Common myeloid progenitor, CD34-positive (primary cell): ENCODE measurements around the gene ATP1A2.
A peak's percentile ranks its signal among the peaks of the same experiment; 100 is the strongest.

ENCODE experiments used
- CTCF ChIA-PET: fragments of 350-600 bp; sonication (Branson Sonifier 250); formaldehyde crosslinking; loops from one replicate; lab custom pipeline; 2021; ENCODE audit warnings: antibody characterized with exemption; lab: Charles Lee
- POLR2A ChIA-PET: fragments of 350-600 bp; sonication (Branson Sonifier 250); formaldehyde crosslinking; loops from one replicate; lab custom pipeline; 2021; ENCODE audit warnings: antibody characterized with exemption; lab: Charles Lee
- DNase-seq, 3 donors: peaks; one replicate each; pipeline versions ENCODE4 v3.0.0 to v3.0.0-alpha.2; 2013
- H3K27ac ChIP-seq, 2 experiments: 1 replicate in 1 of 2; 2 replicates in 1 of 2; pipeline ENCODE4 v1.7.0; 2013; ENCODE audit warnings: inconsistent platforms in 2 of 2, low read length in 2 of 2, mild to moderate bottlenecking in 2 of 2, low read depth in 1 of 2, moderate library complexity in 1 of 2; ENCODE audit not compliant: severe bottlenecking in 2 of 2, insufficient read depth in 1 of 2, poor library complexity in 1 of 2
- H3K27me3 ChIP-seq, 5 experiments: replicated peaks in 2 of 5; 1 replicate in 3 of 5; 2 replicates in 2 of 5; pipeline versions ENCODE4 v1.6.1 to v1.7.0; 2013; ENCODE audit warnings: low read length in 4 of 5, mild to moderate bottlenecking in 2 of 5, moderate library complexity in 2 of 5, inconsistent platforms in 1 of 5; ENCODE audit not compliant: insufficient read depth in 5 of 5, control insufficient read depth in 4 of 5
- H3K36me3 ChIP-seq, 4 experiments: 1 replicate in 2 of 4; 2 replicates in 2 of 4; pipeline versions ENCODE4 v1.6.1 to v1.7.0; 2013; ENCODE audit warnings: low read length in 3 of 4, control low read depth in 1 of 4, mild to moderate bottlenecking in 1 of 4; ENCODE audit not compliant: control insufficient read depth in 4 of 4, insufficient read depth in 4 of 4
- H3K4me1 ChIP-seq, 4 experiments: 1 replicate in 3 of 4; 2 replicates in 1 of 4; pipeline versions ENCODE4 v1.6.1 to v1.7.1; 2013; ENCODE audit warnings: low read length in 3 of 4, mild to moderate bottlenecking in 3 of 4, control low read depth in 1 of 4, inconsistent platforms in 1 of 4, moderate library complexity in 1 of 4; ENCODE audit not compliant: control insufficient read depth in 4 of 4, insufficient read depth in 4 of 4; ENCODE audit errors: control extremely low read depth in 1 of 4
- H3K4me3 ChIP-seq, 7 experiments: 1 replicate in 4 of 7; 2 replicates in 3 of 7; pipeline versions ENCODE4 v1.5.1 to v1.7.0; 2013; ENCODE audit warnings: mild to moderate bottlenecking in 7 of 7, low read length in 6 of 7, moderate library complexity in 6 of 7, inconsistent platforms in 2 of 7, low read depth in 2 of 7, control low read depth in 1 of 7; ENCODE audit not compliant: insufficient read depth in 4 of 7, control insufficient read depth in 1 of 7; ENCODE audit errors: extremely low read depth in 1 of 7
- H3K9me3 ChIP-seq, 5 experiments: 1 replicate in 4 of 5; 2 replicates in 1 of 5; pipeline versions ENCODE4 v1.6.1 to v1.7.1; 2013; ENCODE audit warnings: low read length in 4 of 5, mild to moderate bottlenecking in 2 of 5, inconsistent platforms in 1 of 5, low read depth in 1 of 5, moderate library complexity in 1 of 5; ENCODE audit not compliant: control insufficient read depth in 4 of 5, insufficient read depth in 2 of 5; ENCODE audit errors: control extremely low read depth in 1 of 5
- WGBS: methylation state at CpG from one replicate; pipeline ENCODE4 v1.1.5; 2013; ENCODE audit not compliant: insufficient coverage; 5-methylcytosine and 5-hydroxymethylcytosine counted together

Gene ATP1A2

GRCh38 chr1:160154790-160155189 is 39.2 kb downstream of the ATP1A2 start:
- POLR2A ChIA-PET: no interaction called here
- Histone ChIP-seq H3K4me3 (no peak overlapping the region), H3K27me3 (no peaks in the 10 kb centered on the region), H3K27ac (no peak overlapping the region), H3K9me3 (no peaks in the 10 kb centered on the region), H3K4me1 (peaks cover 0 to 7% (median 0%) of the 10 kb centered on the region in 4 experiments), H3K36me3 (no peaks in the 10 kb centered on the region)
- WGBS: 96% methylated on average over 2 of the region's 3 CpGs
- CTCF ChIA-PET: interaction anchor here (0.9 kb wide), 1 partner anchor 64 kb away, joined by 3 read pairs; no protein-coding TSS in a partner anchor
- no peak for DNase-seq

DNA sequence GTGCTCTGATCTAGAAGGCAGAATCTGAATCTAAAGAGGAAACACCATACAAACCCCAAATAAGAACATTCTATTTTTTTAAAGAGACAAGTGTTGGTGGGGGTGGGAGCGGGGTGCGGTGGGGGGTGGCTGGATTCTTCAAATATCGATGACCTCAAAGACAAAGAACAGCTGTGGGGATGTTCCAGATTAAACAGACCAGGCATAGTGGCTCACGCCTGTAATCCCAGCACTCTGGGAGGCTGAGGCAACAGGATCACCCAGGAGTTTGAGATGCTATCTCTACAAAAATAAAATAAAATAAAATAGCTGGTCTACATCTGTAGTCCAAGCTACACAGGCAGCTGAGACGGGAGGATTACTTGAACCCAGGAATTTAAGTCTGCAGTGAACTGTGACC is 40.8 kb downstream of the ATP1A2 start:
- Histone ChIP-seq H3K9me3 (no peaks in the 10 kb centered on the region), H3K36me3 (no peaks in the 10 kb centered on the region), H3K27me3 (no peaks in the 10 kb centered on the region), H3K4me3 (no peak overlapping the region), H3K4me1 (peaks cover 0 to 7% (median 0%) of the 10 kb centered on the region in 4 experiments), H3K27ac (no peak overlapping the region)
- 90% methylated on average over 2 of the region's 5 CpGs for WGBS
- ChIA-PET POLR2A (interaction anchor here (1.1 kb wide), 1 partner anchor 22 kb away, joined by 3 read pairs; no protein-coding TSS in a partner anchor), CTCF (interaction anchor here (0.6 to 1.5 kb wide), 2 partner anchors 46 to 85 kb away, joined by 3 read pairs; no protein-coding TSS in a partner anchor)
- DNase-seq: no peak

DNA sequence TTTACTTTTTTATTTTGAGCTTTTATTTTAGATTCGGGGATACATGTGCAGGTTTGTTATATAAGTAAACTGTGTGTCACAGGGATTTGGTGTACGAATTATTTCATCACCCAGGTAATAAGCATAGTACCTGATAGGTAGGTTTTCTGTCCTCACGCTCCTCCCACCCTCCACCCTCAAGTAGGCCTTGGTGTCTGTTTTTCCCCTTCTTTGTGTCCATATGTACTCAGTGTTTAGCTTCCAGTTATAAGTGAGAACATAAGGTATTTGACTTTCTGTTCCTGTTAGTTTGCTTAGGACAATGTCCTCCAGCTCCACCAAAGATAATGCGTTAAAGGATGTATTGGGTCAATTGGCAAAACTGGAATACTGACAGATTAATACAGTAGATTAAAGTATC is 41.6 kb downstream of the ATP1A2 start:
- 40% methylated on average over 1 of the region's 4 CpGs for WGBS

GRCh38 chr1:160158031-160158430 is 42.5 kb downstream of the ATP1A2 start:
- Histone ChIP-seq H3K36me3 (no peaks in the 10 kb centered on the region), H3K27ac (no peak overlapping the region), H3K4me3 (no peak overlapping the region), H3K9me3 (no peaks in the 10 kb centered on the region), H3K27me3 (peaks cover 0 to 2% (median 0%) of the 10 kb centered on the region in 5 experiments), H3K4me1 (peaks cover 0 to 2% (median 0%) of the 10 kb centered on the region in 4 experiments)
- CTCF ChIA-PET: interaction anchor here (1.5 kb wide), 1 partner anchor 84 kb away, joined by 3 read pairs; no protein-coding TSS in a partner anchor
- 93% methylated on average over 2 of the region's 3 CpGs for WGBS
- POLR2A ChIA-PET: no interaction called here
- DNase-seq: no peak

More for the DNA sequence above, 41.6 kb downstream of the ATP1A2 start:
- CTCF ChIA-PET: interaction anchor here (0.6 to 1.5 kb wide), 2 partner anchors 45 to 85 kb away, joined by 3 read pairs; no protein-coding TSS in a partner anchor
- H3K27ac ChIP-seq: no peak overlapping the region
- no peaks in the 10 kb centered on the region for H3K36me3 ChIP-seq
- peaks cover 0 to 2% (median 0%) of the 10 kb centered on the region in 5 experiments for H3K27me3 ChIP-seq
- peaks cover 0 to 2% (median 0%) of the 10 kb centered on the region in 4 experiments for H3K4me1 ChIP-seq
- no peaks in the 10 kb centered on the region for H3K9me3 ChIP-seq
- POLR2A ChIA-PET: interaction anchor here (1.1 kb wide), 1 partner anchor 22 kb away, joined by 3 read pairs; no protein-coding TSS in a partner anchor
- H3K4me3 ChIP-seq: no peak overlapping the region
- DNase-seq: no peak

- ChIA-PET POLR2A (no interaction called here), CTCF (no interaction called here)
- Histone ChIP-seq H3K36me3 (no peaks in the 10 kb centered on the region), H3K27me3 (peaks cover 0 to 2% (median 0%) of the 10 kb centered on the region in 5 experiments), H3K4me1 (peaks cover 0 to 6% (median 0%) of the 10 kb centered on the region in 4 experiments), H3K9me3 (no peaks in the 10 kb centered on the region), H3K27ac (no peak overlapping the region), H3K4me3 (no peak overlapping the region)
- 100% methylated on average over 2 of the region's 4 CpGs for WGBS
- DNase-seq: no peak
These were observed 43.0 kb downstream of the ATP1A2 start for GRCh38 chr1:160158534-160158933.

DNA sequence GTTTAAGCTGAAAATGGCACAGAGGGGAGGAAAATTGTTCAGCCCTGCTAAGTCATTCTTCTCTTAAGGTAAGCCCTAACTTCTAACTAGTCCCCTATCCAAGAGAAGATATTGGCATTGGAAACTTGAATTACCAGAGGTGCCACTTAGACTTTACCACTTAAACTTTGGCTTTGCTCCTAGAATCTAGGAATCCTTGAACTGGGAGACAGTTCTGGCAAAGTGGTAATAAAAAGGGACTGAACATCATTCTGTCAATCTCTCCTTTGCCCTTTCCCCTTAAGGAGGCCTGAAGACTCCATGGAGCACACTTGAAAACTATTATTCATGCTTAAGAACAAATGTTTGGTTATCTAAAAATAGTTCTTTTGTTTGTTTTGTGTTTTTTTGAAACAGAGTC is 44.3 kb downstream of the ATP1A2 start:
- no peak for DNase-seq
- CTCF ChIA-PET: interaction anchor here (1.0 to 4.2 kb wide), 3 partner anchors 9 to 92 kb away, joined by 3 to 12 read pairs (median 6); no protein-coding TSS in a partner anchor
- Histone ChIP-seq H3K36me3 (no peaks in the 10 kb centered on the region), H3K9me3 (no peaks in the 10 kb centered on the region), H3K4me3 (no peak overlapping the region), H3K27me3 (peaks cover 0 to 2% (median 0%) of the 10 kb centered on the region in 5 experiments), H3K27ac (no peak overlapping the region), H3K4me1 (peaks cover 0 to 6% (median 0%) of the 10 kb centered on the region in 4 experiments)
- POLR2A ChIA-PET: no interaction called here

DNA sequence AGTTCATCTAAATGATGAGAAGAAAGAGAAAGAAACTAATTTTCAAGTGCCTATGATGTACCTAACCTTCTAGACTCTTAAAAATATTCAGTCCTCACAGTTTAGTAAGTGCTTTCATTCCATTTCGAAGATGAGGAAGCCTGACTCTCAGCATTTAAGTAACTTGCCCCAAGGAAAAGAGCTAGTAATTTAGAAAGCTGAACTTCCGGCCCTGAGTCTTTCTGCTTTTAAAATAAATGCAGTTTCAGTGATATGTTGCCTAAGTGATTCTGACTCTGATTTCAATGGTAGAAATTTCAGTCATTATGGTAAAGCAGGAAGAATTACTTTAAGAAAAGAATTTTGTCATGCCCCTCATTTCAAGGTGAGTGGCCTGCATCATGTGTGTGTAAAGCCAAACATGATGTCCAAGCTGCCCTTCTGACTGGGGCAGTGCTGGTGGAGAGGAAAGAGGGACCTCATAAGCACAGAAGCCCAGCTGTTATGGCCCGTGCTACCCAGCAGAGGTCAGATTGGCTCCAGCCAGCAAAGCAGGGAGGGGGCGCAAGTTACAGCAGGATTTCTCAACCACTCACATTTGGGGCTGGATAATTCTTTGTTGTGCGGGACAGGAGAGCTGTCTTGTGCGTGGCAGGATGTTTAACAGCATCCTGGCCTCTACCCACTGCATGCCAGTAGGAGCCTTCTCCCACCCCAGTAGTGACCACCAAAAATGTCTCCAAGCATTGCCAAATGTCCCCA is 46.6 kb downstream of the ATP1A2 start:
- ChIA-PET CTCF (interaction anchor here (0.6 to 4.2 kb wide), 12 partner anchors 9 to 129 kb away, joined by 3 to 12 read pairs (median 3); no protein-coding TSS in a partner anchor), POLR2A (no interaction called here)
- H3K9me3 ChIP-seq: no peaks in the 10 kb centered on the region
- H3K27ac ChIP-seq: no peak overlapping the region
- no peak overlapping the region for H3K4me3 ChIP-seq
- peaks cover 4 to 23% (median 11%) of the 10 kb centered on the region in 4 experiments for H3K4me1 ChIP-seq
- H3K27me3 ChIP-seq: peaks cover 0 to 2% (median 0%) of the 10 kb centered on the region in 5 experiments
- no peaks in the 10 kb centered on the region for H3K36me3 ChIP-seq
- peak; percentile 18 to 33 (median 29) for DNase-seq
- 78% methylated on average over 4 of the region's 6 CpGs for WGBS
